Sigmoid colon (tissue), 7 donors: Measurements from ENCODE around the gene SPTBN1. TPM values are rescaled to one million over a fixed set of nuclear protein-coding genes. Genes with fewer than 3 reads are reported as not detected.

Source experiments
- DNase-seq: peaks from one replicate; pipeline ENCODE4 v3.0.0-alpha.2; 2019
- H3K27ac ChIP-seq, 4 donors: fragments of 200-600 bp; sonication (generic); one replicate each; pipeline ENCODE4 v1.5.1; 2016 to 2019; ENCODE audit warnings: mild to moderate bottlenecking in 1 of 4
- H3K27me3 ChIP-seq, 3 donors: fragments of 200-600 bp; sonication (generic); one replicate each; pipeline ENCODE4 v1.5.1; 2019; ENCODE audit warnings: mild to moderate bottlenecking in 1 of 3
- H3K36me3 ChIP-seq, 4 donors: fragments of 200-600 bp; sonication (generic); one replicate each; pipeline ENCODE4 v1.5.1; 2016 to 2019
- H3K4me1 ChIP-seq, 4 donors: fragments of 200-600 bp; sonication (generic); one replicate each; pipeline ENCODE4 v1.5.1; 2017 to 2019
- H3K4me3 ChIP-seq, 4 donors: fragments of 200-600 bp; sonication (generic); one replicate each; pipeline ENCODE4 v1.5.1; 2017 to 2019; ENCODE audit warnings: mild to moderate bottlenecking in 2 of 4, moderate library complexity in 1 of 4
- H3K9me3 ChIP-seq, 4 donors: fragments of 200-600 bp in 3 of 4; sonication (generic) in 3 of 4; one replicate each; pipeline versions ENCODE4 v1.5.1 to v1.6.1; 2013 to 2019
- EP300 ChIP-seq, 4 donors: sonication (generic); formaldehyde crosslinking; IDR thresholded peaks; one replicate each; pipeline ENCODE4 v1.6.1; 2017; ENCODE audit warnings: antibody characterized with exemption in 4 of 4
- POLR2A ChIP-seq, 2 donors: fragments of 450-650 bp; IDR thresholded peaks; one replicate each; pipeline ENCODE4 v1.6.1; 2016; ENCODE audit warnings: antibody characterized with exemption in 2 of 2, mild to moderate bottlenecking in 2 of 2, moderate library complexity in 2 of 2
- POLR2AphosphoS5 ChIP-seq, 4 donors: sonication (generic); formaldehyde crosslinking; IDR thresholded peaks; one replicate each; pipeline ENCODE4 v1.6.1; 2017; ENCODE audit warnings: antibody characterized with exemption in 4 of 4
- WGBS, 2 donors: extraction: QIAGEN DNeasy Blood & Tissue Kit; methylation state at CpG; one replicate each; pipeline ENCODE4 v1.1.7; 2013; 5-methylcytosine and 5-hydroxymethylcytosine counted together
- intact Hi-C: fragments of 100-400 bp; cut with DNase I; formaldehyde crosslinking; loops from one replicate; pipeline ENCODE4 v1.15.1; 2023
- polyA plus RNA-seq, 3 donors: library from polyadenylated mRNA; stranded (reverse); fragments of 200-250 nt; gene quantifications; one replicate each; pipeline ENCODE4 v1.2.3, GENCODE V29; 2013
- total RNA-seq, 4 donors: library from RNA; depleted of rRNA; stranded (reverse); fragments of >200 nt; gene quantifications; one replicate each; pipeline ENCODE4 v1.1.0, GENCODE V29; 2016
- TF ChIP-seq, protein P1 (sequence below), 4 experiments: fragments of 450-650 bp in 3 of 4; fragments of 200-600 bp in 1 of 4; IDR thresholded peaks; one replicate each; pipeline ENCODE4 v1.5.1; 2016 to 2019; ENCODE audit warnings: antibody characterized with exemption in 4 of 4, mild to moderate bottlenecking in 3 of 4, moderate library complexity in 2 of 4
- donor health status: healthy with polysubstance abuse.
- donor health status: Bipolar disorder and iron deficiency.
- donor health status: healthy.

The SPTBN1 gene
- total and polyA plus RNA-seq, 7 donors = 23.1 to 273 (median 169) TPM

DNA sequence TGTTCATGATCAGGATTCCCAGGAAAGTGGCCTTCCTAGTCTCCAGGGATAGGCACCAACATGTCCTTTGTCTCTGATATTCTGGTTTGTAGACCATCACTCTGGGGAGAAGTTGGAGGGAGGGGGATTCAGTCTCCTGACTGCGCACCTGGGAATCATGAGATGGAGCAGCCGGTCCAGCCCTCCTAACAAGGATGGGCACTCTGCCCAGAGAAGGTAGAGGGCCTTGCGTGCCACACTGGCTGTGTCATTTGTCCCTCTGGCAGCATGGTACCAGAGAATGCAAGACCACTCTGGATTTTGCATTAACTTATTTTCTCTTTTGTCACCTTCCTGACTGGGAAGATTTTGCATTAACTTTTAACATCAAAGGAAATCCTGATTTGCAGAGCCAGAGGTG is 192.1 kb downstream of the SPTBN1 start:
- WGBS, 2 donors = 94 to 95% methylated on average over 3 of the region's 3 CpGs
- peaks cover 0 to 22% (median 19%) of the 10 kb centered on the region in 4 donors for H3K4me1 ChIP-seq

DNA sequence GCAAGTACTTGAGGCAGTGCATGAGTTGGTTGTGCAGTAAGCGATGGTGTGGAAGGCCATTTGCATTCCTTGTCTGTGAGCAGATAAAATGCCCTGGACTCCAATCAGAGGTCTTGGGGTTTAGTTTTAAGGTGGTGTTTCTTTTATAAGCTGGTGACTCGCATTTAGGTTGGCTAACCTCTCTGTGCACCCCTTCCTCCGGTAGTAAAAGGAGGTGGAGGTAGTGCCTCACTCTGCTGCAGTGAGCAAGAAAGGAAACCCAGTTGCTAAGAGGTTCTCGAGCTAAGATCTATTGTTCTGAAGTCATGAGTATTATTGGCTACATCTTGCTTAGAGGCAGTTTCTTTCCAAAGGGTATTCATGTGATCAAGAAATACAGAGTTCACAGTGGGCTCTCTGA is 193.1 kb downstream of the SPTBN1 start:
- Histone ChIP-seq H3K4me1 (peaks cover 0 to 22% (median 19%) of the 10 kb centered on the region in 4 donors), H3K4me3 (no peak overlapping the region), H3K27ac (no peak overlapping the region), H3K9me3 (no peaks in the 10 kb centered on the region), H3K27me3 (no peaks in the 10 kb centered on the region), H3K36me3 (peaks cover 33 to 100% (median 83%) of the 10 kb centered on the region in 4 donors)
- TF ChIP-seq EP300 (IDR thresholded peaks at IDR 0.05) = no peak
- no peak for TF ChIP-seq POLR2AphosphoS5 (IDR thresholded peaks at IDR 0.05)
- TF ChIP-seq, protein P1, sequence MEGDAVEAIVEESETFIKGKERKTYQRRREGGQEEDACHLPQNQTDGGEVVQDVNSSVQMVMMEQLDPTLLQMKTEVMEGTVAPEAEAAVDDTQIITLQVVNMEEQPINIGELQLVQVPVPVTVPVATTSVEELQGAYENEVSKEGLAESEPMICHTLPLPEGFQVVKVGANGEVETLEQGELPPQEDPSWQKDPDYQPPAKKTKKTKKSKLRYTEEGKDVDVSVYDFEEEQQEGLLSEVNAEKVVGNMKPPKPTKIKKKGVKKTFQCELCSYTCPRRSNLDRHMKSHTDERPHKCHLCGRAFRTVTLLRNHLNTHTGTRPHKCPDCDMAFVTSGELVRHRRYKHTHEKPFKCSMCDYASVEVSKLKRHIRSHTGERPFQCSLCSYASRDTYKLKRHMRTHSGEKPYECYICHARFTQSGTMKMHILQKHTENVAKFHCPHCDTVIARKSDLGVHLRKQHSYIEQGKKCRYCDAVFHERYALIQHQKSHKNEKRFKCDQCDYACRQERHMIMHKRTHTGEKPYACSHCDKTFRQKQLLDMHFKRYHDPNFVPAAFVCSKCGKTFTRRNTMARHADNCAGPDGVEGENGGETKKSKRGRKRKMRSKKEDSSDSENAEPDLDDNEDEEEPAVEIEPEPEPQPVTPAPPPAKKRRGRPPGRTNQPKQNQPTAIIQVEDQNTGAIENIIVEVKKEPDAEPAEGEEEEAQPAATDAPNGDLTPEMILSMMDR (IDR thresholded peaks at IDR 0.05) = no peak
- no peak for DNase-seq
- 95 to 96% methylated on average over 4 of the region's 4 CpGs for WGBS, 2 donors
- intact Hi-C loops = loop anchor here (10.0 kb wide), 1 partner anchor 444 kb away; no protein-coding TSS in a partner anchor

More for the DNA sequence above, 192.1 kb downstream of the SPTBN1 start:
- H3K9me3 ChIP-seq = no peaks in the 10 kb centered on the region
- no peaks in the 10 kb centered on the region for H3K27me3 ChIP-seq
- no peak overlapping the region for H3K4me3 ChIP-seq
- intact Hi-C loops = loop anchor here (10.0 kb wide), 1 partner anchor 443 kb away; no protein-coding TSS in a partner anchor
- peaks cover 33 to 100% (median 79%) of the 10 kb centered on the region in 4 donors for H3K36me3 ChIP-seq
- no peak for DNase-seq
- TF ChIP-seq, protein P1 (IDR thresholded peaks at IDR 0.05) = no peak
- TF ChIP-seq POLR2AphosphoS5 (IDR thresholded peaks at IDR 0.05) (no peak), EP300 (IDR thresholded peaks at IDR 0.05) (no peak), POLR2A (IDR thresholded peaks at IDR 0.05) (no peak)
- no peak overlapping the region for H3K27ac ChIP-seq

DNA sequence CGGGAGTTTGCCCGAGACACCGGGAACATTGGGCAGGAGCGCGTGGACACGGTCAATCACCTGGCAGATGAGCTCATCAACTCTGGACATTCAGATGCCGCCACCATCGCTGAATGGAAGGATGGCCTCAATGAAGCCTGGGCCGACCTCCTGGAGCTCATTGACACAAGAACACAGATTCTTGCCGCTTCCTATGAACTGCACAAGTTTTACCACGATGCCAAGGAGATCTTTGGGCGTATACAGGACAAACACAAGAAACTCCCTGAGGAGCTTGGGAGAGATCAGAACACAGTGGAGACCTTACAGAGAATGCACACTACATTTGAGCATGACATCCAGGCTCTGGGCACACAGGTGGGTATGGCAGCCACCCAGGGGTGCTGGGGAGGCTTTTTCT is 193.5 kb downstream of the SPTBN1 start:
- no peak for TF ChIP-seq EP300 (IDR thresholded peaks at IDR 0.05)
- no peak for TF ChIP-seq POLR2AphosphoS5 (IDR thresholded peaks at IDR 0.05)
- no peak for TF ChIP-seq POLR2A (IDR thresholded peaks at IDR 0.05)
- TF ChIP-seq, protein P1 (IDR thresholded peaks at IDR 0.05) = no peak
- intact Hi-C loops = loop anchor here (10.0 kb wide), 1 partner anchor 445 kb away; no protein-coding TSS in a partner anchor
- H3K9me3 ChIP-seq = no peaks in the 10 kb centered on the region
- peaks cover 29 to 100% (median 83%) of the 10 kb centered on the region in 4 donors for H3K36me3 ChIP-seq
- peaks cover 0 to 22% (median 19%) of the 10 kb centered on the region in 4 donors for H3K4me1 ChIP-seq
- H3K27ac ChIP-seq = no peak overlapping the region
- H3K4me3 ChIP-seq = no peak overlapping the region
- DNase-seq = no peak
- 94 to 96% methylated on average over 12 of the region's 12 CpGs for WGBS, 2 donors
- no peaks in the 10 kb centered on the region for H3K27me3 ChIP-seq

DNA sequence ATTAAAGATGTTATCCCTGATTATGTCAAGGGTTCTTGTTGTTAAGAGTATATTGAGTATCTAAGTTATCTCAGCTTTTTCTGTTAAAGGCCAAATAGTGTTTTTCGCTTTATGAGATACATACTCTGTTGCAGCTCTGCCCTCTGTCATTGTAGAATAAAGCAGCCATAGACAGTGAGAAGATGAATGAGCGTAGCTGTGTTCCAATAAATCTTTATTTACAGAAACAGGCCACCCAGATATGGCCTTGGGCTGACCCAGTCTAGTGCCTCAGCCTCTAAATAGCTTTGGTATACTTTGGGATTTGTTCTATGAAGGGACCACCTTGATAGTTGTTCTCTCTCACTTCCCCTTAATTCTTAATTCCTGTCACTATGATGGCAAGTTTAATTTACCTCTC is 194.5 kb downstream of the SPTBN1 start:
- Histone ChIP-seq H3K27ac (no peak overlapping the region), H3K9me3 (no peaks in the 10 kb centered on the region), H3K4me3 (no peak overlapping the region), H3K4me1 (peaks cover 0 to 19% (median 16%) of the 10 kb centered on the region in 4 donors), H3K27me3 (no peaks in the 10 kb centered on the region), H3K36me3 (peaks cover 37 to 100% (median 84%) of the 10 kb centered on the region in 4 donors)
- WGBS, 2 donors = 96% methylated on average over 2 of the region's 2 CpGs
- TF ChIP-seq, protein P1 (IDR thresholded peaks at IDR 0.05) = no peak
- no peak for TF ChIP-seq POLR2A (IDR thresholded peaks at IDR 0.05)
- no peak for TF ChIP-seq EP300 (IDR thresholded peaks at IDR 0.05)
- TF ChIP-seq POLR2AphosphoS5 (IDR thresholded peaks at IDR 0.05) = no peak
- no peak for DNase-seq
- intact Hi-C loops = no loop called here

DNA sequence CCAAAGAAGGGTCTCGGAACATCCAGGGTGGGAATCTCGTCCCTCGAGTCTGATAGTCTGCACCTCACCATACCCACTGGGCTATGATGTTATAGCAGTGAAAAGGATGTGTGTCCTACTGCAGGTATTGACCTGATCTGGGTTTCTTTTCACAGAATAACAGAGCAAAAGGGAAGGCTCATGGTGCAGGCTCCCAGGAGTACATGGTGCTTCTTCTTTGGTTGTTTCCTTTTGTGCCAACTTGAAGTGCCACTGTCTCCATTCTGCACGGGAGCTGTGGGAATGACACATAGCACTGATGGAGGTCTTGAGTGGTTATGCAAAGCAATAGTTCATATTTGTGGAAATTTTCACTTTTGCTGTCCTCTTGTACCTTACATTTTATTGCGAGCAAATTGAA is 195.2 kb downstream of the SPTBN1 start:
- Histone ChIP-seq H3K4me3 (no peak overlapping the region), H3K27ac (no peak overlapping the region), H3K9me3 (no peaks in the 10 kb centered on the region), H3K36me3 (peaks cover 40 to 100% (median 83%) of the 10 kb centered on the region in 4 donors), H3K4me1 (peaks cover 0 to 12% (median 9%) of the 10 kb centered on the region in 4 donors), H3K27me3 (no peaks in the 10 kb centered on the region)
- intact Hi-C loops = no loop called here
- DNase-seq = no peak
- 84 to 93% methylated on average over 5 of the region's 5 CpGs for WGBS, 2 donors
- no peak for TF ChIP-seq POLR2AphosphoS5 (IDR thresholded peaks at IDR 0.05)
- TF ChIP-seq, protein P1 (IDR thresholded peaks at IDR 0.05) = no peak
- no peak for TF ChIP-seq POLR2A (IDR thresholded peaks at IDR 0.05)
- TF ChIP-seq EP300 (IDR thresholded peaks at IDR 0.05) = no peak
